GM19328 (cell line): ENCODE measurements around the gene CH25H.
A peak's percentile ranks its signal among the peaks of the same experiment; 100 is the strongest.
"Not testable (repeated sequence)": the region's sequence is repeated elsewhere in the genome, so short reads cannot be mapped to it uniquely, and the experiment has no call there.

Source experiments
- ATAC-seq: cut with Tn5 transposase; IDR thresholded peaks from one replicate; pipeline ENCODE4 v1.9.1; 2021; ENCODE audit warnings: mild to moderate bottlenecking, moderate library complexity; ENCODE audit not compliant: unreplicated experiment

CH25H gene

GRCh38 chr10:89203237-89203636, 3.9 kb downstream of the CH25H start:
- ATAC-seq, result no peak

GRCh38 chr10:89202033-89202425, 5.1 kb downstream of the CH25H start:
- ATAC-seq, result no peak

- ATAC-seq, result no peak
Observed at GRCh38 chr10:89201345-89202032, 5.6 kb downstream of the CH25H start.

- ATAC-seq, result no peak
Observed at GRCh38 chr10:89197473-89197872, 9.6 kb downstream of the CH25H start.

- not testable (repeated sequence) for ATAC-seq
Observed at GRCh38 chr10:89191301-89191700, 15.8 kb downstream of the CH25H start.

DNA sequence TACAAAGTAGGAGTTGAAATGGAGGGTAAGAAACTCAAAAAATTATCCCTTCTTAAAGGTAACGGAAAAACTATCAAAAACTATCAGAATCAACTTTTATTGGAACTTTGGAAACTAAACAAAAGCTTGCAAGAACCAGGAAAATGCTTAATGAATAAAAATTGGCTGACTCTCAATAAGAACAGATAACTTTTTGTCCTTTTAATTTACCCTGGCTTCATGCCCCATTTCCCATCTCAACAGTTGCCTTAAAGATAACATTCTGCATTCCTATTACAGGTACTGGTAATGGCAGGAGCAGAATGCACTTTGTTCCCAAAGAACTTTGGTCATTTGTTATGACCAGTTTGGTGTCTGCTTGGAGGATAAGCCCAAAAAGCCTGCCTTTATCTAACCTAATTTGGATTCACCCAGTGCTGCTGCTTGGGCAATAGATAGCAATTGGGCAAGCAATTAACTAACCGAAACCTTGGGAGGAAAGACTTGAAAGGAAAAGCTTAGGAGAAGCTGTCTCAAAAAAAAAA, 17.8 kb downstream of the CH25H start:
- no peak for ATAC-seq

- no peak for ATAC-seq
Observed at GRCh38 chr10:89185658-89186057, 21.5 kb downstream of the CH25H start.

DNA sequence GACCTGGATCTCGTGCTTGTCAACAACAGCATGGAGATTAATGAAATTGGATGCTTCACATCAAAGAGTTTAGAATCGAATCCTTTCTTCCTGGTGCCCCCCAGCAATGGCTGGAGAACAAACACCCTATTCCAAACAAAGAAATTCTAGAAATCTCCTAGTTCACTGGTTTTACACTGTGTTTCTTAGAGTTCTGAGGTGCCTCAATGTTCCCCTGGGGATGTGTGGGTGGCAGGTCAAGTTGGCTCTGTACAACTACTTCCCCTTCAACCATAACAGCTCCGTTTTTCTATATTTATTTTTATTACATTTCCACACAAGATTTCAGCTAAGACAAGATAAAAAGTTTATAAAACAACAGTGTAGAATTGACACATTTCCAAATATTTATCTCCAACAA, 22.5 kb downstream of the CH25H start:
- no peak for ATAC-seq

GRCh38 chr10:89183571-89183970, 23.5 kb downstream of the CH25H start:
- no peak for ATAC-seq

DNA sequence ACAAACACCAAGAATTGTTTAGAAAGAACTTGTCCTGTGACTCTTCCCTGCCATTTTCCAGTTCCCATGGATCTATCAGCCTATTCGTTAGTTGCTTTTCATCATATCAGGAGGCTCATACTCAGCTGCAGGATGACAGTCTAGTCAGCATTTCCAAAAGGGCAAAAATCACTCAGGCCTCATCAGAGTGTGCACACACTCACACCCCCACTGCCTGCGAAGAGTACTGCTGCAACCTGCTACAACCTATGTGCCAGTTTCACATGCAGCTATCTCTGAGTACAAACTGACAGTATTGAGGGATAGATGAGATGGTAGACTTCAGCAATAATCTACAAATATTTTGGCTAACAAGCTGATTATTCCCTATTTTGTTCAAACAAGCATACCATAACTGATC, 24.2 kb downstream of the CH25H start:
- ATAC-seq, result no peak

GRCh38 chr10:89175816-89176215, 31.3 kb downstream of the CH25H start:
- ATAC-seq, result no peak

DNA sequence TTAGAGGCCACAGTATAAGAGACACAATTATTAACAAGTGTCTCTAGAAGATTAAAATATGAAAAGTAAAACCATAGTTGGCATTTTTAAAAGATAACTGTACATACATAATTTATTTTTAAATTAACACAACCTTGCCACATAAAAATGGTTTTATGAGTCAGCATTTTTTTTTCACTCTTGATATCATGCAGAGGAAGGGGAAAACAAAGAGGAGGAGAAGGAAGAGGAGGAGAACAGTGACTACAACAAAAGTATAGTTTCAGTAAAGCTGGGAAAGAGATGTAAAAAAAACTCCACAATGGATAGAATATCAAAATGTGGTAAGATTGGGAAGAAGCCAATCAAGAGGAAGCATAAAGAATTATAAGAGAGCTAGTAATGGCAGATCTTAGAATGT, 34.0 kb downstream of the CH25H start:
- ATAC-seq, result no peak

- ATAC-seq, result no peak
Observed at GRCh38 chr10:89171996-89172395, 35.1 kb downstream of the CH25H start.

- no peak for ATAC-seq
Observed at GRCh38 chr10:89171263-89171872, 35.7 kb downstream of the CH25H start.

DNA sequence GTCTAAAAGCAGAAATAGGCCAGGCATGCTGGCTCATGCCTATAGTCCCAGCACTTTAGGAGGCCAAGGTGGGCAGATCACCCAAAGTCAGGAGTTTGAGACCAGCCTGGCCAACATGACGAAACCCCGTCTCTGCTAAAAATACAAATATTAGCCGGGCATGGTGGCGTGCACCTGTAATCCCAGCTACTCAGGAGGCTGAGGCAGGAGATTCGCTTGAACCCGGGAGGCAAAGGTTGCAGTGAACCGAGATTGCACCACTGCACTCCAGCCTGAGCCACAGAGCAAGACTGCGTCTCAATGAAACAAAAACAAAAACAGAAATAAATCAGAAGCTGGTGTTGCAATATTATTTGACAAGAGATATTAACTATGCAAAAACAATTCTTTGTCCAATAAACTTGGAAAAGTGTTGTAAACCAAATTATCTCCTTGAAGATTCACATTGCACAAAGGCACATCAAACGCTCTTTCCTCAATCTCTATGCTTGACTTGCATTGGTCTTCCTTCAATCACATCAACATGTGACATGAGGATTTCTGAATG, 38.7 kb downstream of the CH25H start:
- ATAC-seq, result not testable (repeated sequence)

GRCh38 chr10:89167915-89168314, 39.2 kb downstream of the CH25H start:
- no peak for ATAC-seq

- ATAC-seq, result no peak
Observed at GRCh38 chr10:89165923-89166322, 41.2 kb downstream of the CH25H start.

- ATAC-seq, result no peak
Observed at GRCh38 chr10:89164920-89165319, 42.2 kb downstream of the CH25H start.

DNA sequence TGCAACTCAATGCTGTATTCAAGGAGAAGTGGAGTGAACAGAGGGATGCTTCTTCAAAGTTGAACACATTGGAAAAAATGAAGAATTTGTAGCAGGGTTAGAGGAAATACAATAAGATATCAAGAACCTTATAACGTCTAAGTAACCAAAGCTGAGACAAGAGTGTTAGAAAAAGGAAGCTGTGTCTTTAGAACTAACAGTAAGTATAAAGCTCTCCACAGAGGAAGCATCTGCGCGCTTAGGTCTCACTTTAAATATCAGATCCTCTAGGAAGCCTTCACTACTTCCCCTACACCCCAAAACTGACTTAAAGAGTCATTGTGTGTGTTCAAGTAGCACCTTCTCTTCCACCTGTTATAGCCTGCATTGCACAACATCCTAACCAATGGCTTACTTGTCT, 43.0 kb downstream of the CH25H start:
- ATAC-seq, result peak; percentile 30

DNA sequence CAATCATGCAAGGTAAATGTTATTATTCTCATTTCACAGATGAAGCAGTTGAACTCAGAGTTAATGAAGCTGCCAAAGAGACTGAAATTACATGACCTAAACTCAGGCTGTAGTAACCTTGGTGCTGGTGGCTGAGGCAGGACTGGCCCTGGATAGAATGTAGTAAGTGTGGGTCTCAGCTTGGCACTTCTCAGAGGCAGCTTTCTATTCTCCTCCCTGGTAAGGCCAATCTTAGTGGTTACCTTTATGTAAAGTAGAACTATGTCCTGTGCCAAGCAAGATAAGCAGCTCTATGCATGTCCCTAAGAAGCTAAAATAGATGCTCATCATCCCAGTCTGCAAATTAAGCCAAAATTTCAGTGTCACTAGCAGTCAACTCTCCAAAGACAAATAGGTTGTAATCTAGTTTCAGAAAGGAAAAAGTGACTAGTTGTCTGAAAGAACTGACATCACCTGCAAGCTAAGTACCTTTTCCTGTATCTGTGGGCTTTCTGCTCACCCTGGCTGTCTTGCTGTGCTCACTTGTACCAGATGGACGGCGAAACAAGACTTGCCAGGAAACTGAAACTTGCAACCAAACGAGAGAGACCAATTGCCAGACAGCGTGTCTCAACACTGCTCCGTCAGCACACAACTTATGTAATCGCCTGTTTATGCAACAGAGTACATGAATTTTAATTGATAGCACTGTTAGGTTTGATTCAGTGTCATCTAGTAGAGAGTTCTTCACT, 43.7 kb downstream of the CH25H start:
- ATAC-seq, result peak; percentile 93

DNA sequence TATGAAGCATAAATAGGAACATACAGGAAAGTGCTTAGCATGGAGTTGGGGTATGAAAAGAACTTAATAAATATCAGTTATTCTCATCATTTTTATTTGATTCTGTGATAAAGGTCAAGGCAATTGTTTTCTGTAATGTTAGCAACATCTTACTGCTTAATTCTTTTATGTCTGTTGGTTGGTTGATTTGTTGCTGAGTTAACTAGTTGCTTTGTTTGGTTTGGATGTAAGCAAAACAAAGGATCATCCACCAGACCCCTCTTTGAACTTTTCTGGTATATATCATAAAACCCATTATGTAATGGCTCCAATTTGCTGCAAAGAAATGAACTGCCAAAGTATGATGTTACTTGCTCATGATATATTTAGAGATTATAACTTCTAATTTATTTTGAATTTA, 44.5 kb downstream of the CH25H start:
- no peak for ATAC-seq

- ATAC-seq, result no peak
Observed at GRCh38 chr10:89160339-89160738, 46.8 kb downstream of the CH25H start.
